Tibial artery (tissue), 4 donors: ENCODE data around the gene RNF126.

ENCODE experiments used
- DNase-seq, 2 donors: peaks; one replicate each; pipeline ENCODE4 v3.0.0-alpha.2; 2019
- H3K27ac ChIP-seq, 2 donors: fragments of 200-600 bp; sonication (generic) in 1 of 2; 1 replicate in 1 of 2; 2 replicates in 1 of 2; pipeline ENCODE4 v1.5.1; 2018 to 2019; ENCODE audit warnings: mild to moderate bottlenecking in 1 of 2
- H3K27me3 ChIP-seq, 2 donors: fragments of 200-600 bp; sonication (generic) in 1 of 2; one replicate each; pipeline versions ENCODE4 v1.5.1 to v1.6.0; 2016 to 2019
- H3K36me3 ChIP-seq, 3 donors: fragments of 200-600 bp; sonication (generic) in 2 of 3; one replicate each; pipeline ENCODE4 v1.5.1; 2016 to 2019; ENCODE audit warnings: mild to moderate bottlenecking in 2 of 3
- H3K4me1 ChIP-seq, 4 donors: fragments of 200-600 bp; sonication (generic) in 2 of 4; 1 replicate in 3 of 4; 2 replicates in 1 of 4; pipeline ENCODE4 v1.5.1; 2016 to 2019
- H3K4me3 ChIP-seq, 2 donors: fragments of 200-600 bp; sonication (generic) in 1 of 2; 1 replicate in 1 of 2; 2 replicates in 1 of 2; pipeline ENCODE4 v1.5.1; 2018 to 2019; ENCODE audit warnings: mild to moderate bottlenecking in 2 of 2
- H3K9me3 ChIP-seq, 3 donors: fragments of 200-600 bp; sonication (generic) in 1 of 3; one replicate each; pipeline ENCODE4 v1.5.1; 2016 to 2019
- CTCF ChIP-seq, 2 experiments: fragments of 200-600 bp in 1 of 2; fragments of 450-650 bp in 1 of 2; IDR thresholded peaks; one replicate each; pipeline ENCODE4 v1.5.1; 2017 to 2019; ENCODE audit warnings: antibody characterized with exemption in 2 of 2, mild to moderate bottlenecking in 1 of 2, moderate library complexity in 1 of 2
- intact Hi-C: fragments of 100-400 bp; cut with DNase I; formaldehyde crosslinking; loops from one replicate; pipeline ENCODE4 v1.15.0; 2023; ENCODE audit warnings: low total_unique reads

The RNF126 gene

GRCh38 chr19:640606-641189 is 22.3 kb downstream of the RNF126 start:
- no peak for DNase-seq
- H3K27ac ChIP-seq = peak overlapping the region in 1 of 2 donors; percentile 61
- no peaks in the 10 kb centered on the region for H3K27me3 ChIP-seq
- intact Hi-C loops = no loop called here
- H3K9me3 ChIP-seq = no peaks in the 10 kb centered on the region
- peaks cover 0 to 12% (median 5%) of the 10 kb centered on the region in 3 donors for H3K36me3 ChIP-seq
- H3K4me3 ChIP-seq = peak overlapping the region in 1 of 2 donors; percentile 52
- H3K4me1 ChIP-seq = peaks cover 0 to 21% (median 12%) of the 10 kb centered on the region in 4 donors
- TF ChIP-seq CTCF (IDR thresholded peaks at IDR 0.05) = no peak

- Histone ChIP-seq H3K27me3 (no peaks in the 10 kb centered on the region), H3K4me3 (peak overlapping the region; percentile 52 to 67), H3K36me3 (peaks cover 0 to 8% (median 3%) of the 10 kb centered on the region in 3 donors), H3K9me3 (no peaks in the 10 kb centered on the region), H3K4me1 (peaks cover 0 to 21% (median 12%) of the 10 kb centered on the region in 4 donors), H3K27ac (peak overlapping the region; percentile 61 to 71)
- no peak for DNase-seq
- intact Hi-C loops = no loop called here
- TF ChIP-seq CTCF (IDR thresholded peaks at IDR 0.05) = no peak
These were observed 22.9 kb downstream of the RNF126 start for GRCh38 chr19:640161-640558.

GRCh38 chr19:639253-640160 is 23.5 kb downstream of the RNF126 start, which contains the start of gene FGF22:
Gene FGF22 (plus strand): TSS chr19:639879. CDS start chr19:639926, 47 bp downstream.
- peak within 1 kb of the TSS; percentile 68 to 71 for H3K27ac ChIP-seq
- peak; percentile 92 to 97 for DNase-seq
- peaks cover 0 to 1% (median 0%) of the 10 kb centered on the region in 3 donors for H3K36me3 ChIP-seq
- H3K9me3 ChIP-seq = no peaks in the 10 kb centered on the region
- no peak for TF ChIP-seq CTCF (IDR thresholded peaks at IDR 0.05)
- peaks cover 0 to 28% (median 14%) of the 10 kb centered on the region in 4 donors for H3K4me1 ChIP-seq
- H3K27me3 ChIP-seq = no peaks in the 10 kb centered on the region
- peak within 1 kb of the TSS; percentile 52 to 67 for H3K4me3 ChIP-seq
- intact Hi-C loops = no loop called here

- Histone ChIP-seq H3K4me3 (peak overlapping the region; percentile 52 to 67), H3K4me1 (peaks cover 0 to 34% (median 20%) of the 10 kb centered on the region in 4 donors), H3K27ac (peak overlapping the region; percentile 68 to 71), H3K27me3 (no peaks in the 10 kb centered on the region), H3K36me3 (no peaks in the 10 kb centered on the region), H3K9me3 (no peaks in the 10 kb centered on the region)
- no peak for TF ChIP-seq CTCF (IDR thresholded peaks at IDR 0.05)
- intact Hi-C loops = no loop called here
- DNase-seq = no peak
These were observed 24.1 kb downstream of the RNF126 start for GRCh38 chr19:638906-639252.

- Histone ChIP-seq H3K9me3 (no peaks in the 10 kb centered on the region), H3K27me3 (no peaks in the 10 kb centered on the region), H3K4me3 (no peak overlapping the region), H3K27ac (no peak overlapping the region), H3K4me1 (peaks cover 0 to 44% (median 32%) of the 10 kb centered on the region in 4 donors), H3K36me3 (peaks cover 0 to 11% (median 8%) of the 10 kb centered on the region in 3 donors)
- no peak for DNase-seq
- intact Hi-C loops = no loop called here
- TF ChIP-seq CTCF (IDR thresholded peaks at IDR 0.05) = no peak
These were observed 27.9 kb downstream of the RNF126 start for GRCh38 chr19:634975-635652.
